HG03066 (cell line): ENCODE results near the gene STC2.

Source experiments
- ATAC-seq: cut with Tn5 transposase; IDR thresholded peaks from one replicate; pipeline ENCODE4 v1.9.1; 2021; ENCODE audit warnings: low read depth; ENCODE audit not compliant: unreplicated experiment

Gene STC2

GRCh38 chr5:173315495-173316338, 12.5 kb downstream of the STC2 start:
- ATAC-seq, result no peak

GRCh38 chr5:173314166-173314952, 13.9 kb downstream of the STC2 start:
- no peak for ATAC-seq

DNA sequence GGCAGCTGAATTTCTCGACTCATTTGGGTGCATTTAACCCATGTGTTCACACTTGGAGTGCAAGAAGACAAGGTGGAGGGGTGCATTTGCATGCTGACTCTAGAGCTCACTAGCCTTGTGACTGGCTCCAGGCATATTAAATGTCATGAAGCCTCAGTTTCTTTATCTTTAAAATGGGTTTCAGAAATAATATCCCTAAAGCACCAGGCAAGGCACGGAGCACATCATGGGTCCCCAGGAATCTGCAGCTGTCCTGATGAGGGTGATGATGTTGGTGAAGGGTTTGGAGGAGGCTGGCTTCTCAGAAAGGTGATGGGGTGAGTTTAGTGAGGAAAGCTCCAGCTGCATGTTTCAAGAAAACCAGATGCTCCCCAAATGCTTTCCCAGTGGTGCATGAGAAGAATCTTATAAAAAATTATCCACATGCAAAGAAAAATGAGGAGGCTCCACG, 14.8 kb downstream of the STC2 start:
- ATAC-seq, result no peak

DNA sequence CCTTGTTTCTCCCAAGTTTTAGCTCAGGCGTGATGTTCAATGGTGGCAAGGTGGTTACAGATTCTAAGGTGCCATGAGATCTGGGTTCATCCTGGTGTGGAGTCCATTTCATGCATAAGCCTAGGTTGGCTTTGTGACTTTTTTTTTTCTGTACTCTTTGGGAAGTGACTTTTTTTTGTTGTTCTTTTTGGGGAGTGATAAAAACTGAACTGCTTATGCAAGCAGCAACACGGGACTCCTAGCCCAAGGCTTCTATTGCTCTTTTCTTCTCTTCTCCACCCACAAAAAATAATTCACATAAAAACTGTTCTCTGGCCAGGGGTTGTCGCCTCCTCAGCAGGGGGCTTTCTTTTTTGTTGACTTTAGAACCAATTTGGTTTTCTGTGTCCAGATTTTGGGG, 15.4 kb downstream of the STC2 start:
- ATAC-seq, result no peak

GRCh38 chr5:173311818-173312585, 16.2 kb downstream of the STC2 start:
- ATAC-seq, result no peak

DNA sequence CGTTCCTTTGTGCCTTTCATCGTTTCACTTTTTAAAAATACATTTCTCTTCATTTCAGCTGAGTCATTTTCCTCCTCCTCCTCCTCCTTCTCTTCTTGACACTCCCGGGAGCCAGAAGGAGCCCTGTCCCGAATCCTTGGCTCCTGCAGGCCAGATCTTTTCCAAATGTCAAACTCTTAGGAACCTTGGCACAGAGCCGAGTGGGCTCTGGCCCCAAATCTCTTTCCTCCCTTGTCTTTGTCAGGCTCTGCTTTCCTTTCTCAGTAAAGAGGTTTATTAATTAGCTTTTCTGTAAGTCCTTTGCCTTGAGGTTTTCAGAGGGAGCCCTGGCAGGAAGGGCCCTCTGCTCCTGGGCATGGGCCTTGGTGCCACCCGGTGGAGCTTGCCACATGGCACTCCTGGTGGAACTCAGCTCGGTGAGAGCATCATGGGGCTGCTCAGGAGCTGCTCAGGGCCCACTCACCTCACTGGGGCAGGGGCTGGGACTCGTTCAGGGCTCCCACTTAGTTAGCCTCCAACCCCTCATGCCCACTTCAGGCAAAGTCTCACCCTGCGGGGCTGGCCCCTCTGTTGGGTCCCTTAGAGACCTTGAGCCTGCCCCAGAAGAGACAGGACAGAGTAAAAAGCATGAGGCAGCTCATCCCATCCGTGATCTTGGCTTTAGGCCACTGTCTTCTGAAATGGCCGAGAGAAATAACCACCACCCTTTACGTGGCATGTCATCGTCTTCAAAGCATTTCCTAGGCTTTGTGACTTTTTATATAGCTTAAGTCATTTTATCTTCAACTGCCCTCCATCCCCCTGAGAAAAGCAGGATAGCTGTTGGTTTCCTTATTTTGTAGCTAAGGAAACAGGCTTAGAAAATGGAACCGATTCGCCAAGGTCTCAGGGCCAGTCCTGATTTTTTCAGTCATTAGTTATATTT, 17.1 kb downstream of the STC2 start:
- ATAC-seq, result no peak

DNA sequence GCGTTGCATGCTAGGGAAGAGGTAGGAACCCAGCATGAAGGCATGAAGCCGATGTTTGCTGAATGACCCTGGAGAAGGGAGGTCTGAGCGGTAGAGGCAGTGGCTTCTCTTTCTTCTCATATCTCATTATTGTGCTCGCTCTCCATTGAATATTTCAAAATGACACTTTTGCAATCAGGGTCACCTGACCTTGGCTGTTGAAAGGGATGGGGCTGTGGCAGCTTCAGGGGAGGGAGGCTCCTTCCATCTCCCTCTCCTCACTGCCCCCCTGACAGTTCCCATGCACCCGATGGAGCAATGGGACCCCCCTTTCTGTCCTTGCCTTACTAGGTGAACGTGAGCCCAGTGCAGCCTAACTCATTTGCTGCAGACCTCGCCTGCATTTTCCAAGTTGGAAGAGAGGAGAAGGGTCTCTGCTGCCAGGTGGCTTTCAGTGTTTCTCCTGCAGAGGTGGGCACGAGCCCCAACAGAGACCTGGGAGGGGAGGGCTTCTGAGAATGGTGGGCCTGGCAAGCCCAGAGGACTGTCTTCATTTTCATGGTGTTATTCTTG, 17.9 kb downstream of the STC2 start:
- no peak for ATAC-seq

DNA sequence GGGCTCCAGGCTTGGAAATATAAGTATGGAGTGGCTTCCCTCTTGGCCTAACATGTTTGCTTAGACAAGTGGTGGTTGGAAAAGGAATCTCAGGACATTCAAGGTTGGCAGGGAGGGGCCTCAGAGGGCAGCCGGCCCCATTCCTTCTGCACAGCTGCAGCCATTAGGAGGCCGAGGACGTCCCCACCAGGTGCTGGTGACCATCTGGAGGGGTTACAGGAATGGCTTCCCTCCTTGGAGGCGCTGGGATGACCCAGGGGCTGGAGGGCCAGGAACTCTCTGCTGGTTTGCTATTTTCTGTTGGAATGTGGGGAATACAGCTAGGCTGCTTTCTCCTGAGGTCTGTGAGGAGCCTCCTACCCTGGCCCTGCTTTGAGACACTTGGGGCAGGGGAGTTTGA, 18.5 kb downstream of the STC2 start:
- no peak for ATAC-seq

GRCh38 chr5:173308226-173308625, 20.0 kb downstream of the STC2 start:
- no peak for ATAC-seq

GRCh38 chr5:173307695-173308094, 20.5 kb downstream of the STC2 start:
- ATAC-seq, result no peak

DNA sequence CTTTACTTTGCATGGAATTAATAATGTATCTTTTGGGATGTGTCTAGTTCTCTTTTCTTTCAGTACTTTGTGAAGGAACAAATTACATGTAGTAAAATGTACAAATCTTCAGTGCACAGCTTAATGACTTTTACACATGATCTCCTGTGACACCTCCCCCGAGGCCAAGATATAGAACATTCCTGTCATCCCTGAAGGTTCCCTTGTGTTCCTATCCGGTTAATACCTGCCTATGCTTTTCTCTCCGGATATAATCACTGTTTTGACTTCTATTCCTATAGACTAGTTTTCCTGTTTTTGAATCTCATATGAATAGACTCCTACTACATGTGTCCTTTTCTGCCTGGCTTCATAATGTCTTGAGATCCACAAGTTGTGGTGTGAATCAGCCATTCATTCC, 21.5 kb downstream of the STC2 start:
- ATAC-seq, result no peak

GRCh38 chr5:173304591-173304988, 23.6 kb downstream of the STC2 start:
- no peak for ATAC-seq

DNA sequence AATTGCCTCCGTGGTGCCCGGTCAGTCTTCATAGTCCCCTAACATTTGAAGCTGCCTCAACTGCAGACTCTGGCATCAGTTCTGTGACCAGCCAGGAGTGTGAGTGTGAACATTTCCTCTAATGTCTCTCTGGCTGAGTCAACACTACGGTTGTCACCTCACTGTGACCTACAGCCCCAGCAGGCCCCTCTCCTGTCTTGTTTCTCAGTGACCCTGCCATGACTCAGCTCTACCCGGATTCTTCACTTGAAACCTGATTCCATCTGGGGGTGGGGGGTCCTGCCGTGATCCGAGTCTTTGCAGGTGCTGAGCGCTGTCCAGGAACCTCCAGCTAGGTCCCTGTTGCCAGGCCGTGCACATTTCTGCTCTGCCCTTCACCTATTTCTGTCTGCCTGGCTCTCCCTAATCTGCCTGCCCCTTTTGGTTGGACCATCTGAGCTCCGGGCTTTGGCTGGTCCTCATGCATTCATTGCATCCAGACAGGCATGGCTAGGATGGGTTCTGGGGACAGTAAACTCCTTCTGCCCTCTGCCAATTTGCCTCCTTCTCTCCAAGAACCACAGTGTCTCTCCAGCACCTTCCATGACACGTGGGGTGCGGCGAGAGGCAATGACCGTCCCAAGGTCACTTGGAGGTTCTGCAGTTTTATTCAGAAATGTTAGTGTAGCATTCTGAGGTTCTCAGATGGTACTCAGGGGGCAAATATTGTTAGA, 24.2 kb downstream of the STC2 start:
- ATAC-seq, result no peak

DNA sequence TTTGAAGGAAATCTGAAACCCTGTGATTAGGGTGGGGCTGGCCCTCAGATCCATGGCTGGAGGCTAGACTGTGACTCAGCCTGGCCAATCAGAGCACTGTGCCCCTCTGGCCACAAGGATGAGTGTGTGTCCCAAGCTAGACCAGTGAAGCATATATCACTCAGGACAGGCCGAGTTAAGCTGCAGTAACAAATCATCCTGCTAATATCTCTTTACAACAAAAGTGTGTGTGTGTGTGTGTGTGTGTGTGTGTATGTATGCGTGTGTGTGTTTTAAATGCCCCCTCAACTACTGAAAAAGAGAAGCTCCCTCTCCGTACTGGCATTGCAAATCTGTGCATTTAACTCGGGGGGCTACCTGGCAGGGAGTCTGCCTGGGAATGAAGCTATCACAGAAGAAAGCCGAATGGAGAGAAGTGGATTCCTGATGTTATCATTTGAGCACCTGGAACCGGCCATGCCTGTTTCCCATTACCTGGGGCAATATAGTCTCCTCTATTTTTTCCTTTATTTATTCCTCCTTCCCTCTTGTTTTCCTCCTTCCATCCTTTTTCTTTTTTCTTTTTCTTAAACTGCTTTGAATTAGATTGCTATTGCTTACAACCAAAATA, 25.6 kb downstream of the STC2 start:
- ATAC-seq, result no peak

DNA sequence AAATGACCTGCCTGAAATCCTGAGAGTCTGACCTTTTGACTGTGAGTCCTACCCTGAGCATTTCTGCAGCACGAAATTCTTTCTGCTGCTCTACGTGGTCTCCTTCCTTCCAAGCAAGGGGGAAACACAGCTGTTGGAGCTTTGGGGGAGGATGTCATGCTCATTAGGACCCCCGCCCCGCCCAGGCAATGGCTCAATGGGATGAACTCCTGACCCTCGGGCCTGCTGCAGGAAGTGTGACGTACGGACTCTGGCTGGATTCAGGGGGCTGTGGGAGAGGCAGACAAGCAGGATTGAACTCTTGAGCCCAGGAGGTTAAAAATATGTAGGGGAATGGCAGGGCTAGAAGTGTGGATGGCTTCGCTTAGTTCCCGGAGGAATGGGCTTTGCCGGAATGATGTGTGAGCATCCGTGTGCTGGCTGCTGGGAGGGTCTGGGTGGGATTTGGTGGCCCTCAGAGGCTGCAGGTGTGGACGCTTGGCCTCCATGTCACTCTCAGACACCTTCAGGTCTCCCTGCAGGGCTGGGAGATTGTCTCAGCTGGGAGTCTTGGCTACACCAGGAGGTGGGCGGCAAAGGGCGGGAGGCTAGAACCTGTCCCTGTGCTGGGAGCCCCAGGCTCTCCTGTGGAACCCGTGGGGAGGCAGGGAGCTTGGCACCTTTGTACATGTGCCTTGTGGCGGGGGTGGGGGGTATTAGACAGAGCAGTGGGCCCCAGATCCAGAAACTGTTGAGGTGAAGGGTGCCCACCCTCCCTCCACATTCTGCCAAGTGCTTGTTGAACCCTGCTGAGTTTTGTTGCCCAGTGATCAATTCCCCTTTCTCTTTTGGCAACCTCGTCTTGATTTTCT, 26.3 kb downstream of the STC2 start:
- no peak for ATAC-seq

DNA sequence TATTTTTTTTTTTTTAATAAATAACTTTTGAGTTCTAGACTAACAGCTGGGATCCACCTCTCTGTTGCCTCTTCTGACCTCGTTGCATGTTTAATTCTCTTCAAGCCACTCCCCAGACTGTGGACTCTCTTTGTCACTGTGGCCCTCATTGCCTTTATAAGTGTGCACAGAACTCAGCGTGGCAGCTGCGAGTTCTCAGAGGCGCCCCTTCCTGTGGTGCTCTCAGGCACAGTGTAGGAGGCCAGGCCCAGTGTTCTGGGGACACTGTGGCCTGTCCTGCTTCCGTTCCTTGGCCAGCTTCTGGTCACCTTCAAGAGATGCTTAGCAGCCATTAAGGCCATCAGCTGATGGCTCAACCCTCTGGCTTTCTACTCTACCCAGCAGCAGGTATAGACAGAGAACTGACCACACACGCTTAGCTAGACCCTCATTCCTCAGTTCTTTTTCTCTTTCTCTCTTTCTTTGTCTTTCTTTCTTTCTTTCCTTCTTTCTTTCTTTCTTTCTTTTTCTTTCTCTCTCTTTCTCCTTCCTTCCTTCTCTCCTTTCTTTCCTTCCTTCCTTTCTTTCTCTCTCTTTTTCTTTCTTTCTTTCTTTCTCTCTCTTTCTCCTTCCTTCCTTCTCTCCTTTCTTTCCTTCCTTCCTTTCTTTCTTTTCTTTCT, 27.7 kb downstream of the STC2 start:
- no peak for ATAC-seq

GRCh38 chr5:173299820-173300219, 28.4 kb downstream of the STC2 start:
- ATAC-seq, result no peak
